HL-60 (cell line): ENCODE measurements around the gene RNU6-7.

Experiments used
- CTCF ChIP-seq: IDR thresholded peaks from one replicate; pipeline ENCODE4 v1.5.1; 2011; ENCODE audit warnings: low read length, control low read depth, inconsistent platforms; ENCODE audit not compliant: insufficient read depth
- GABPA ChIP-seq: IDR thresholded peaks from 2 replicates; pipeline ENCODE4 v1.6.1; 2012; ENCODE audit warnings: low read depth
- POLR2AphosphoS5 ChIP-seq: IDR thresholded peaks from 2 replicates; pipeline ENCODE4 v1.6.1; 2012; ENCODE audit warnings: low read depth
- SPI1 ChIP-seq: IDR thresholded peaks from 2 replicates; pipeline ENCODE4 v1.6.1; 2012; ENCODE audit warnings: low read depth, mild to moderate bottlenecking, borderline replicate concordance
- TF ChIP-seq, protein P1 (sequence below): IDR thresholded peaks from 2 replicates; pipeline ENCODE4 v1.6.1; 2012; ENCODE audit warnings: low read depth; ENCODE audit not compliant: insufficient replicate concordance

GRCh38 chr14:32230181-32230580 lies 28.3 kb downstream of the RNU6-7 start:
- TF ChIP-seq CTCF (no peak), GABPA (no peak), POLR2AphosphoS5 (no peak), SPI1 (no peak)
- TF ChIP-seq, protein P1, sequence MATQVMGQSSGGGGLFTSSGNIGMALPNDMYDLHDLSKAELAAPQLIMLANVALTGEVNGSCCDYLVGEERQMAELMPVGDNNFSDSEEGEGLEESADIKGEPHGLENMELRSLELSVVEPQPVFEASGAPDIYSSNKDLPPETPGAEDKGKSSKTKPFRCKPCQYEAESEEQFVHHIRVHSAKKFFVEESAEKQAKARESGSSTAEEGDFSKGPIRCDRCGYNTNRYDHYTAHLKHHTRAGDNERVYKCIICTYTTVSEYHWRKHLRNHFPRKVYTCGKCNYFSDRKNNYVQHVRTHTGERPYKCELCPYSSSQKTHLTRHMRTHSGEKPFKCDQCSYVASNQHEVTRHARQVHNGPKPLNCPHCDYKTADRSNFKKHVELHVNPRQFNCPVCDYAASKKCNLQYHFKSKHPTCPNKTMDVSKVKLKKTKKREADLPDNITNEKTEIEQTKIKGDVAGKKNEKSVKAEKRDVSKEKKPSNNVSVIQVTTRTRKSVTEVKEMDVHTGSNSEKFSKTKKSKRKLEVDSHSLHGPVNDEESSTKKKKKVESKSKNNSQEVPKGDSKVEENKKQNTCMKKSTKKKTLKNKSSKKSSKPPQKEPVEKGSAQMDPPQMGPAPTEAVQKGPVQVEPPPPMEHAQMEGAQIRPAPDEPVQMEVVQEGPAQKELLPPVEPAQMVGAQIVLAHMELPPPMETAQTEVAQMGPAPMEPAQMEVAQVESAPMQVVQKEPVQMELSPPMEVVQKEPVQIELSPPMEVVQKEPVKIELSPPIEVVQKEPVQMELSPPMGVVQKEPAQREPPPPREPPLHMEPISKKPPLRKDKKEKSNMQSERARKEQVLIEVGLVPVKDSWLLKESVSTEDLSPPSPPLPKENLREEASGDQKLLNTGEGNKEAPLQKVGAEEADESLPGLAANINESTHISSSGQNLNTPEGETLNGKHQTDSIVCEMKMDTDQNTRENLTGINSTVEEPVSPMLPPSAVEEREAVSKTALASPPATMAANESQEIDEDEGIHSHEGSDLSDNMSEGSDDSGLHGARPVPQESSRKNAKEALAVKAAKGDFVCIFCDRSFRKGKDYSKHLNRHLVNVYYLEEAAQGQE, result no peak
